B cell (primary cell): ENCODE measurements around the gene SLC25A39. TPM values are rescaled to one million over a fixed set of nuclear protein-coding genes. Genes with fewer than 3 reads are reported as not detected.

Experiments
- ATAC-seq: fragments of 200-7000 bp; cut with Tn5 transposase; one replicate; pipeline ENCODE4 v1.10.0; 2021; ENCODE audit warnings: low read depth, mild to moderate bottlenecking, moderate number of reproducible peaks, moderate library complexity
- CTCF ChIA-PET: fragments of 350-600 bp; sonication (Branson Sonifier 250); formaldehyde crosslinking; loops from one replicate; lab custom pipeline; 2021; ENCODE audit warnings: antibody characterized with exemption, inconsistent platforms; lab: Charles Lee
- POLR2A ChIA-PET: fragments of 350-600 bp; sonication (Branson Sonifier 250); formaldehyde crosslinking; loops from one replicate; lab custom pipeline; 2021; ENCODE audit warnings: antibody characterized with exemption; lab: Charles Lee
- DNase-seq: peaks from one replicate; pipeline ENCODE4 v3.0.0; 2013
- H2AFZ ChIP-seq: 2 replicates; pipeline ENCODE4 v1.6.1; 2012; ENCODE audit warnings: mild to moderate bottlenecking, low read depth, low read length; ENCODE audit not compliant: insufficient read depth, poor library complexity, severe bottlenecking
- H3K27ac ChIP-seq, 2 donors: 1 replicate in 1 of 2; 2 replicates in 1 of 2; pipeline ENCODE4 v1.5.1; 2012 to 2013; ENCODE audit warnings: low read length in 2 of 2, mild to moderate bottlenecking in 2 of 2, moderate library complexity in 1 of 2
- H3K27me3 ChIP-seq, 4 experiments: fragments of 200-600 bp in 1 of 4; sonication (generic) in 1 of 4; replicated peaks in 1 of 4; 1 replicate in 2 of 4; 2 replicates in 2 of 4; pipeline versions ENCODE4 v1.6.1 to v1.7.0; 2013 to 2016; ENCODE audit warnings: low read length in 3 of 4, mild to moderate bottlenecking in 2 of 4, mixed read lengths in 1 of 4, moderate library complexity in 1 of 4; ENCODE audit not compliant: insufficient read depth in 4 of 4, control insufficient read depth in 3 of 4; ENCODE audit errors: control extremely low read depth in 1 of 4
- H3K36me3 ChIP-seq, 2 experiments: replicated peaks in 1 of 2; 1 replicate in 1 of 2; 2 replicates in 1 of 2; pipeline versions ENCODE4 v1.6.1 to v1.7.1; 2013; ENCODE audit warnings: low read length in 1 of 2; ENCODE audit not compliant: insufficient read depth in 2 of 2, control insufficient read depth in 1 of 2; ENCODE audit errors: control extremely low read depth in 1 of 2, extremely low read depth in 1 of 2
- H3K4me1 ChIP-seq, 2 donors: fragments of 200-600 bp in 1 of 2; sonication (generic) in 1 of 2; 1 replicate in 1 of 2; 2 replicates in 1 of 2; pipeline versions ENCODE4 v1.5.1 to v1.6.1; 2013 to 2017; ENCODE audit warnings: low read length in 2 of 2; ENCODE audit not compliant: control insufficient read depth in 2 of 2, insufficient read depth in 2 of 2
- H3K4me2 ChIP-seq: replicated peaks from 2 replicates; pipeline ENCODE3; 2012; ENCODE audit warnings: mild to moderate bottlenecking, low read depth, low read length; ENCODE audit not compliant: poor library complexity, severe bottlenecking
- H3K4me3 ChIP-seq, 5 experiments: fragments of 200-600 bp in 1 of 5; sonication (generic) in 1 of 5; 1 replicate in 3 of 5; 2 replicates in 2 of 5; pipeline versions ENCODE4 v1.5.1 to v1.7.0; 2011 to 2016; ENCODE audit warnings: low read length in 4 of 5, mild to moderate bottlenecking in 4 of 5, low read depth in 2 of 5, control low read depth in 1 of 5, moderate library complexity in 1 of 5; ENCODE audit not compliant: insufficient read depth in 1 of 5; ENCODE audit errors: control extremely low read depth in 1 of 5, extremely low read depth in 1 of 5
- H3K79me2 ChIP-seq: fragments of 200-600 bp; sonication (generic); one replicate; pipeline ENCODE4 v1.6.0; 2016; ENCODE audit warnings: low read length; ENCODE audit not compliant: control insufficient read depth, insufficient read depth
- H3K9ac ChIP-seq: fragments of 200-600 bp; sonication (generic); 2 replicates; pipeline ENCODE4 v1.6.1; 2017; ENCODE audit warnings: mild to moderate bottlenecking, low read length, moderate library complexity
- H3K9me3 ChIP-seq, 3 donors: one replicate each; pipeline versions ENCODE4 v1.6.1 to v1.7.1; 2013; ENCODE audit warnings: low read length in 2 of 3; ENCODE audit not compliant: control insufficient read depth in 2 of 3, insufficient read depth in 1 of 3; ENCODE audit errors: control extremely low read depth in 1 of 3
- H4K20me1 ChIP-seq: 2 replicates; pipeline ENCODE4 v1.6.0; 2012; ENCODE audit warnings: mild to moderate bottlenecking, low read length; ENCODE audit not compliant: insufficient read depth, control insufficient read depth, poor library complexity, severe bottlenecking
- H3K27ac Mint-ChIP-seq: one replicate; pipeline ENCODE4 v1.8.0; 2021; ENCODE audit warnings: mixed read lengths
- H3K27me3 Mint-ChIP-seq: one replicate; pipeline ENCODE4 v1.8.0; 2021; ENCODE audit warnings: mixed read lengths
- H3K4me1 Mint-ChIP-seq: one replicate; pipeline ENCODE4 v1.8.0; 2021; ENCODE audit warnings: mixed read lengths
- H3K4me3 Mint-ChIP-seq: one replicate; pipeline ENCODE4 v1.8.0; 2021; ENCODE audit warnings: mixed read lengths
- H3K9me3 Mint-ChIP-seq: one replicate; pipeline ENCODE4 v1.8.0; 2022; ENCODE audit warnings: mixed read lengths; ENCODE audit not compliant: insufficient read depth
- CTCF ChIP-seq: fragments of 200-600 bp; IDR thresholded peaks from one replicate; pipeline ENCODE4 v1.8.0; 2022; ENCODE audit warnings: antibody characterized with exemption, mild to moderate bottlenecking
- EZH2 ChIP-seq: IDR thresholded peaks from 2 replicates; pipeline ENCODE4 v1.6.1; 2012; ENCODE audit warnings: borderline replicate concordance, low read depth, mild to moderate bottlenecking, moderate library complexity, low read length; ENCODE audit not compliant: insufficient read depth, poor library complexity, severe bottlenecking
- WGBS: methylation state at CpG from one replicate; pipeline ENCODE4 v1.1.5; 2013; ENCODE audit warnings: missing lambda C conversion rate; ENCODE audit not compliant: insufficient coverage; 5-methylcytosine and 5-hydroxymethylcytosine counted together
- intact Hi-C: fragments of 100-400 bp; cut with micrococcal nuclease; formaldehyde crosslinking; loops from one replicate; pipeline ENCODE4 v1.10.0; 2022
- polyA plus RNA-seq: library from polyadenylated mRNA; depleted of rRNA; stranded (reverse); fragments of >200 nt; gene quantifications from 2 replicates; pipeline ENCODE4 v1.2.3, GENCODE V29; 2012
- total RNA-seq, 2 donors: library from RNA; stranded (reverse); fragments of 120-200 nt in 1 of 2; gene quantifications; 1 replicate in 1 of 2; 2 replicates in 1 of 2; pipeline versions ENCODE4 v1.2.3 to v1.2.4, GENCODE V29; 2013 to 2022

SLC25A39 gene
- total and polyA plus RNA-seq, 2 donors (not counting 1 experiment from before 2014, with no cell fraction given), result 88.4 to 160 TPM

GRCh38 chr17:44310609-44311376 lies 13.8 kb downstream of the SLC25A39 start:
- intact Hi-C loops, result no loop called here
- ChIA-PET CTCF (interaction anchor here (0.9 to 1.1 kb wide), 2 partner anchors 21 to 94 kb away, joined by 3 read pairs; no protein-coding TSS in a partner anchor), POLR2A (no interaction called here)
- peaks cover 0 to 19% (median 0%) of the 10 kb centered on the region in 3 donors for H3K9me3 ChIP-seq
- H3K4me3 ChIP-seq, result no peak overlapping the region
- H3K9ac ChIP-seq, result no peak overlapping the region
- TF ChIP-seq CTCF, result no peak
- no peak for TF ChIP-seq EZH2
- H3K27me3 ChIP-seq, result peaks cover 0 to 62% (median 24%) of the 10 kb centered on the region in 4 experiments
- H4K20me1 ChIP-seq, result no peaks in the 10 kb centered on the region
- H3K4me1 ChIP-seq, result peaks cover 32 to 34% of the 10 kb centered on the region in 2 donors
- DNase-seq (no peak), ATAC-seq (no peak)
- H3K4me3 Mint-ChIP-seq, result no peak overlapping the region
- no peaks in the 10 kb centered on the region for H3K79me2 ChIP-seq
- no peak overlapping the region for H2AFZ ChIP-seq
- H3K4me2 ChIP-seq, result no peak overlapping the region
- H3K27ac ChIP-seq, result no peak overlapping the region
- peaks cover 24% of the 10 kb centered on the region for H3K4me1 Mint-ChIP-seq
- H3K36me3 ChIP-seq, result no peaks in the 10 kb centered on the region
- H3K9me3 Mint-ChIP-seq, result no peaks in the 10 kb centered on the region
- peaks cover 39% of the 10 kb centered on the region for H3K27me3 Mint-ChIP-seq
- 76% methylated on average over 10 of the region's 10 CpGs for WGBS
- no peak overlapping the region for H3K27ac Mint-ChIP-seq

- no peak for ATAC-seq
- no peak overlapping the region for H2AFZ ChIP-seq
- CTCF ChIA-PET, result interaction anchor here (0.9 to 1.1 kb wide), 2 partner anchors 21 to 94 kb away, joined by 3 read pairs; no protein-coding TSS in a partner anchor
Observed at GRCh38 chr17:44310188-44310587, 14.4 kb downstream of the SLC25A39 start.

More at GRCh38 chr17:44310188-44310587, 14.4 kb downstream of the SLC25A39 start:
- Mint-ChIP-seq H3K4me3 (peak overlapping the region; percentile 44), H3K27ac (peak overlapping the region; percentile 20), H3K9me3 (no peaks in the 10 kb centered on the region), H3K4me1 (peaks cover 19% of the 10 kb centered on the region), H3K27me3 (peaks cover 41% of the 10 kb centered on the region)
- Histone ChIP-seq H3K27me3 (peaks cover 0 to 62% (median 23%) of the 10 kb centered on the region in 4 experiments), H3K79me2 (no peaks in the 10 kb centered on the region), H3K27ac (no peak overlapping the region), H3K4me3 (no peak overlapping the region), H3K4me1 (peaks cover 27 to 29% of the 10 kb centered on the region in 2 donors), H3K9me3 (peaks cover 0 to 19% (median 0%) of the 10 kb centered on the region in 3 donors), H3K36me3 (no peaks in the 10 kb centered on the region), H3K4me2 (no peak overlapping the region), H3K9ac (no peak overlapping the region), H4K20me1 (no peaks in the 10 kb centered on the region)
- 94% methylated on average over 1 of the region's 2 CpGs for WGBS
- TF ChIP-seq CTCF (no peak), EZH2 (no peak)
- peak; percentile 28 for DNase-seq
- intact Hi-C loops, result no loop called here
- POLR2A ChIA-PET, result no interaction called here
